GM13977 (cell line): Measurements from ENCODE around the gene GPAM.
A peak's percentile ranks its signal among the peaks of the same experiment; 100 is the strongest.
"Not testable (repeated sequence)": the region's sequence is repeated elsewhere in the genome, so short reads cannot be mapped to it uniquely, and the experiment has no call there.

ENCODE experiments used
- DNase-seq: peaks from one replicate; pipeline ENCODE4 v3.0.0; 2012; ENCODE audit warnings: low spot score
- CTCF ChIP-seq: IDR thresholded peaks from 2 replicates; pipeline ENCODE4 v1.5.1; 2012; ENCODE audit warnings: mild to moderate bottlenecking, control low read depth; ENCODE audit not compliant: insufficient read depth; ENCODE audit errors: extremely low read depth, missing control alignments
- in situ Hi-C: fragments of 300-500 bp; cut with MboI; formaldehyde crosslinking; loops from one replicate; pipeline ENCODE4 v1.12.0; 2022; ENCODE audit warnings: low sequenced_read_pairs, low pct_unique_long_range_greater_than_20kb, mixed read lengths, inconsistent platforms; ENCODE audit not compliant: unreplicated experiment

The GPAM gene

GRCh38 chr10:112208997-112209396, 25.4 kb upstream of the GPAM start:
- no peak for TF ChIP-seq CTCF
- no peak for DNase-seq
- in situ Hi-C loops, result no loop called here

- in situ Hi-C loops, result no loop called here
- TF ChIP-seq CTCF, result no peak
- DNase-seq, result no peak
These were observed 24.7 kb upstream of the GPAM start for GRCh38 chr10:112208292-112208691.

GRCh38 chr10:112203328-112204076, 19.9 kb upstream of the GPAM start:
- in situ Hi-C loops, result no loop called here
- TF ChIP-seq CTCF, result no peak
- peak; percentile 25 for DNase-seq

GRCh38 chr10:112202561-112203241, 19.1 kb upstream of the GPAM start:
- TF ChIP-seq CTCF, result no peak
- DNase-seq, result peak; percentile 51
- in situ Hi-C loops, result no loop called here

- in situ Hi-C loops, result no loop called here
- no peak for TF ChIP-seq CTCF
- no peak for DNase-seq
These were observed 18.5 kb upstream of the GPAM start for GRCh38 chr10:112202076-112202475.

GRCh38 chr10:112201334-112201733, 17.8 kb upstream of the GPAM start:
- no peak for DNase-seq
- TF ChIP-seq CTCF, result no peak
- in situ Hi-C loops, result no loop called here

GRCh38 chr10:112200259-112200658, 16.7 kb upstream of the GPAM start:
- DNase-seq, in situ Hi-C loops: not testable (repeated sequence)

GRCh38 chr10:112197662-112198061, 14.1 kb upstream of the GPAM start:
- DNase-seq, result not testable (repeated sequence)
- in situ Hi-C loops, result loop anchor here (25.0 kb wide), 1 partner anchor 240 kb away; the partner anchor contains the start of genes VTI1A and ZDHHC6
